ENCODE data around the gene MFAP5.

Gene MFAP5, protein sequence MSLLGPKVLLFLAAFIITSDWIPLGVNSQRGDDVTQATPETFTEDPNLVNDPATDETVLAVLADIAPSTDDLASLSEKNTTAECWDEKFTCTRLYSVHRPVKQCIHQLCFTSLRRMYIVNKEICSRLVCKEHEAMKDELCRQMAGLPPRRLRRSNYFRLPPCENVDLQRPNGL
- 0 reads per million in 2 experiments for total RNA-seq

DNA sequence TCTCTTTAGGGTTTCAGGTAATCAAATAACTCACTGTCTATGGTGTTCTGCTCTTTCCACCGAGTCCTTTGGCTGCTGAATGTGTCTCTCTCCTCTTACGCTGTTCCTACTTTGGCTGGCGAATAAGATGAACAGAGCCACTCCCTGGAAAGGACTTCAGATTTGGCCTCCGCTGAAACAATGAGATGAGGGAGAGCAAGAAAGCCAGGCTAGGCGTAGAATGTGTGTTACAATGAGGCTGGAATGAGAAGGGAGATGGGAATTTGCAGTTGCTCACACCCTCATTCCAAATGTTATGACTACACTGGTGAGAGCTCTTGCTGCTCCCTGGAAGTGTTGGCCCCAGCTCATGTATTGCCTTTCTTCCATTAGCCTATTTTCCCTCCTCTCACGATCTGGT lies at the start of gene MFAP5:
Gene MFAP5, minus strand, starts transcription at position 234 of the 400 bp plus-strand sequence. CDS start 722 bp downstream, outside the sequence.
- no peak for DNase-seq (ENCODE audit: low read depth)

DNA sequence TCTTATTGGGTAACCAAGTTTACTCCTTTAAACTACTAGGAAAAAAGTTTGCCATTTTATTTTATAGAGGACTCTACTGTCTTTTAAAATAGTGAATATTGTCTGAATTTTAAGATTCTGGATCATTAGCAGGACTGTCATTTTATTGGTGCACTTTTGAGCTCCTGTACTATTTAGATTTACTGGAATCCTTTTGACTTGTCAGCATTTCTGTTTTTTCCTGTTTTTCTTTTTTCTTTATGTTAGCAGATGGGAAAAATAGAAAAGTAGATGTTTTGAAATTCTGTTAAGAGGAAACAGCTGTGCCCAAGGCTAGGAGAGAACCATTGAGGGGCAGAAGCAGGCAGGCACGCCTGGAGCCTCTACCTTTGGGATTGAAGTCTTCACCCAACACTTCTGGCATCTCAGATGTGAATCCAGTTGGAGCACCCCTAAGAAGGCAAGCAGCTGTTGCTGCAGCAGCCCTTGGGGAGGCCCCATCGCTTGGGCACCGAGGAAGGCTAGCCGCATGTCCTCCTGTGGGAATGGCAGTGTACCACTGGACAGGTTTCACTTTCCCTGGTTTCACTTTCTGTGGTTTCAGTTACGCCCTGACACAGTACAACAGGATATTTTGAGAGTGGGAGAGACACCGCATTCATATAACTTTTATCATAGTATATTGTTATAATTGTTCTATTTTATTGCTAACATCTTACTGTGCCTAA lies 46.7 kb upstream of the MFAP5 start:
- no peak for DNase-seq (ENCODE audit: low read depth)

DNA sequence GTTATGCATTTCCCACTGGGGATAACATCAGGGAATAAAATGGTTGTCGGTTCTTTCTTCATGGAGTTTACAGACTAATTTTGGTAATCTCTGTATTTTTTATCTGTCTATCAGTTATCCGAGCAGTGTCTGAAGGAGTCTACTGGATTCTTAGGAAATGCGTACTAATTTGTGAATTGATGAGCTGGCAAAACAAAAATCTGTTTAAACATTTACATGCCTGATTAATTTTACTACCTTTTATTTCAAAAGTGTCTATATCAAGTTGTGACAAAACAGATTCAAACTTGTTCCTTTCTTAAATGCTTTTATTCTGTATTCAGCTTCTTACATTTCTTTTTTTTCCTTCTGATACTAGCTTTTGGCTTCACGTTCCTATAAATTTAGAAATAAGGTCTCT lies 39.5 kb upstream of the MFAP5 start:
- DNase-seq (ENCODE audit: low read depth) = no peak

DNA sequence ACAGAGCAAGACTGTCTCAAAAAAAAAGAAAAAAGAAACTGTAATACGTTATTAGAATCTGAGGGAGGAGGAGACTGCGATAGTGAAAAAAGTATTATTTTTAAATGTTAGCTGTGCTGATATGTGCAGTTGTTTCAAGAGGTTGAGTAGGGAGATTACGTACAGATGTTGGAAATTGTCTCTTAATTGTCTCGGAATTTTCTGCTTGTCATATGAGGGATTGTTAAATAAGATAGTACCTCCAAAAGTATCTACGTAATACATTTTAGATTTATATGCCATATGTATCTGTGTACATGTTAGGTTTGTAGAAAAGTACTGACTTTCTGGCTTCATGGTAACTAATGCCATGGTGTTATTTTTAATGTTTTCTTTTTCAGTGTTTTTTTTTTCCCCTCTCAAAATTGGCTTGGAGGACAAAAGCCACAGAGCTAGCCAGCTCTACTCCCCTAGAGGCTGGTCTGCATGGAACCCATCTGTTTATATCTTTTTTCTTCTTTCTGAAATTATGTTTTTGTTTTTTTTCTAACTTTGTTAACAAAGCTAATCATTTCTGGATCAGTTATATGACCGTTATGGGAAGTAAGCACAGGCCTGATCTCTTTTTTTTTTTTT lies 38.5 kb upstream of the MFAP5 start:
- DNase-seq (ENCODE audit: low read depth) = no peak

DNA sequence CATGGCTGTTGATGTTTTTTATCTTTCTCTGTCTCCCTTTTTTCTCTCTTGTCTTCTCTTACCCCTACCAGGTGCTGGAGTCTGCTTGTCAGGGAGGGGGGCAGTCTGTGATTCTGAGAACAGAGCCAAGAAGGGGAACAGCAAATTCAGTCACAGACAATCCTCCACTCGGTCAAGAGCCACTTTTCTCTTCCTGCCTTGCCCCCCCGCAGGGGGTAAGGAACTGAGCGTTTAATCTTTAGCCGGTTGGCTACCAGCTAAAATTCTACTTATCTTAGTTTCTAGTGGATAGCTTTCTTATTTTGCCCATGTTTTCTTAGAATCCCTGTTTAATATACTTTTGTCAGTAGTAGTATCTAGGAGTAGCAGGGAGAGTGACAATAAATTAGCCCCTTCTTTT lies 37.1 kb upstream of the MFAP5 start:
- no peak for DNase-seq (ENCODE audit: low read depth)

DNA sequence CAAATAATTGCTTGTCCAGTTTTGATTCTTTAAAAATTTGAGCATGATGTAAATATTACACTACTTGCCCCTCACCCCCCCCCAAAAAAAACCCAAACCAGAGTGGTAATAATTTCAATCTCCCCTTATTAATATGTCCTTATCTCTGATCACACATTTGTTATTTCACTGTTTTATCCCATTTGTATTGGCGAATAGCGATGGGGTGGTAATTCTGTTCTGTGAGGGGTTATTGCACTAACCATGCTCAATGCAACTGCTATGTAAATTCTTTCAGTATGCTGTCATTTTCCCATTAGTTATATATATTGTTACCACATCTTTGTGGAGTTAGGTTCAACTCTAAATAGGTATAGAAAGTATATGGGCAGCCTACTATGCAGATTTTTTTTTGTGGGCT lies 36.3 kb upstream of the MFAP5 start:
- no peak for DNase-seq (ENCODE audit: low read depth)

DNA sequence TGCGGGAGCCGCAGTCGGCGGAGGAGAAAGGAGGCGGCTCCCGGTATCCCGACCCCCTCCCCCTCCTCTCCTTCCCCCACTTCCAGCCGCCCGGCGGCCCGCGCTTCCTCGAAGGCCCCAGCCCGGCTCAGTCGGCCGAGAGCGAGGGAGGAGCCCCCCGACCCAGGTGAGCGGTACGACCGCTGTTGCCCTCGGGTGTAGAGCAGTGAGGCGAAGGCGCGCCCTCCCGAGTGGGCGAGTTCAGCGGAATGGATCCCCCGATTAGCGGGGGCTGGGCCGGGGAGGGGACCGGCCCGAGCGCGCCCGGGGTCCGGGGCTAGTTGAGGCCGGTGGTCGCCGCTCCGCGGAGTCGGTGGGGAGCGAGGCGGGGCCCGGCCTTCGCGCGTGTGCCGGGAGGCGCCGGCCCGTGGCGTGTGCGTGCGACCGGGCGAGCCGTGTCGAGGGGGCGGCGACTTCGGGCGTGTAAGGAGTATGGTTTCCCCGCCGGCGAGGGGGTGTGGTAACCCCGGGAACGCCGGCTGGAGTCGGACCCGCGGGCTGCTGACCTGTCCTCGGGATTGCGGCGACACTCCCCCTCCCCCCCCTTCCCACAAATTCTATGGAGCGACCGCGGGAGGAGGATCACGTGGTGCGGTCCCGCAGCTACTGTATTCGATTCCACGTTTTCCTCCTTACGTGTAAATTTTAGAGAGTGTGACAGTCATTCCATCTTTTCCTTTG lies 35.7 kb upstream of the MFAP5 start:
- DNase-seq (ENCODE audit: low read depth) = peak; percentile 22

DNA sequence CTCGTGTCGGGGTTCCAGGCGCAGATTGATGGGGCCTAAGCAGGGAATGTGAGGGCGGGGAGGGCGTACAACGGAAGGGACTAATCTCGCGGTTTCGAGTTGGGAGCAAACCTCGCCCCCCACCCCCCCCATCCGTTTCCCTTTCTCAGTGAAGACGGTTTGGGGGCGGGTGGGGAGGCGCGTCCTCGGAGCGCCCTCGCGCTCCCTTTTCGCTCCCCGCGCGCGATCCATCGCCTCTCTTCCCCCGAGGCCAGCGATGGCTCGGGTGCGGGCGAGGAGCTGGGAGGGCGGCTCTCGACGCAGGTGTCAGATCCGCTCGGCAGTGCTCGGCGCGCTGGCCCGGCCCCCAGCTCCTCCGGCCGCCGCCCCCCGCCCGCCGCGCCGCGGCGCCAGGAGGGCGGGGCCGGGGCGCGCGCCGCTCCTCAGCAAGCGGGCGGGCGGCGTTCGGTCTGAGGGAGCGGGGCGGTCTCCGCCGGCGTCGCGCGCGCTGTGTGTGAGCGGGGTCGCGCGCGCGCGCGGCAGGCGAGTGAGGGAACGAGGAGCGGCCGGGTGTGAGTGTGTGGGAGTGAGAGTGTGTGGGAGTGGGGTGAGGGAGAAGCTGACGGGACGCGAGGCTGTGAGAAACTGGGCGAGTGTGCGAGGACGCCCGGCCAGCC lies 35.0 kb upstream of the MFAP5 start, which contains the start of gene RIMKLB:
Gene RIMKLB, plus strand, starts transcription at position 516 of the 656 bp plus-strand sequence. CDS start 15,876 bp downstream, outside the sequence.
- DNase-seq (ENCODE audit: low read depth) = peak; percentile 66

DNA sequence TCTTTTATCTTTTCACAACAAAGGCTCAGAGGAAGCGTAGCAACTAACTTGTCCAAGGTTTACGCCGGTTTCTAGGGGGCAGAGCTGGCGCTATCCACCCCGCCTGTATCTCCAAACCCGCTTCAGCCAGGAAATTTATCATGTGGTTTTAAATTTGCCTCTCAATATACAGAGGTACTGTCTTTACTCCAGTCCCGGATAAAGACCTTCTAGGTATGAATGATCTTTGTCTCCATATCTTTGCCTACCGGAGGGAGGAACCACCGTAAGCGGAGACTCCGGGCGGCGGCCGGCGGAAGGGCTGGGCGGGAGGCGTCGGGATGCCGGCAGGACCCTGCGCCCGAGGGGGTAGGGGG lies 34.5 kb upstream of the MFAP5 start:
- DNase-seq (ENCODE audit: low read depth) = peak; percentile 1

DNA sequence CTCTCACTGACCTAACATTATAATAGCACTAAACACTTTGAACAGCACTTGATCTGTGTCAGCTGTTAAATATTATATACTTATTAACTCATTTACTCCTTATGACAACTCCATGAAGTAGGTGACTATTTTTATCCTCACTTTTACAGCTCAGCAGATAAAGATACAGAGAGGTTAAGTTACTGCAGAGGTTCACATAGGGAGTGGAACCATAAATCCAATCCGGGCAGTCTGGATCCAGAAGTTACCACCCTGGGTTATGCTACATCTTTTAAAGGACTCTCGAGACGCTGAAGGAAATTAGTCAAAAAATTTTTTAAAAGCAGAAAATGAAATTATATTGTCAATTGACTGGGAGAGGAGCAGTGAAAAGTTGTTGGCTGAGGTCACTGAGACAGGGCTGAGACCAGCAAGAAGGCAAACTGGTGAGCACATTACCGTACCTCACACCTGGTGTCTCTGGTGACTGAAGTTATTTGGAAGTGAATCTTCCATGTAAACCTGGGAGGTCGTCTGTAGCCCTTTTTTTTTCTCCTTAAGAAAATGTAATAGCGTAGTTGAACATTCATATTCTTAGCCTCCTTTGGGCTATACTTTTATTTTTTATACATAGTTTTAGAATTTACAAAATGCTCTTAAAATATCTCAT lies 33.9 kb upstream of the MFAP5 start:
- DNase-seq (ENCODE audit: low read depth) = no peak

DNA sequence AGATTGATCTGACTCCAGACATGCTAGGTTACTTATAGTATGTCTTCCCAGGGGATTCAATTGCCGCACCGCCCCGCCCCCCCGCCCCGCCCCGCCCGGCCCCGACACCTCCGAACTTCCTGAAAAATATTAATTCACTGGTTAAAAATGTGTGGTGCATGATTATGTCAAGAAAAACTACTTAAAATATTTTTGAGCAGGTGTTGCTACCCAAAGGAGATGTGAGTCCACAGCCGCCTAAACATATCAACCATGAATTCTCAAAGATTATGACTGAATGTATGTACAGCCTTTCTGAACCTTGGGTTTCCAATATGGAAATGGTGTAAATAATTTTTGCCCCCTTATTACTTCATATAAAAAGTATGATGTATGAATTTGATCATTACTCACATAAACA lies 32.5 kb upstream of the MFAP5 start:
- no peak for DNase-seq (ENCODE audit: low read depth)

DNA sequence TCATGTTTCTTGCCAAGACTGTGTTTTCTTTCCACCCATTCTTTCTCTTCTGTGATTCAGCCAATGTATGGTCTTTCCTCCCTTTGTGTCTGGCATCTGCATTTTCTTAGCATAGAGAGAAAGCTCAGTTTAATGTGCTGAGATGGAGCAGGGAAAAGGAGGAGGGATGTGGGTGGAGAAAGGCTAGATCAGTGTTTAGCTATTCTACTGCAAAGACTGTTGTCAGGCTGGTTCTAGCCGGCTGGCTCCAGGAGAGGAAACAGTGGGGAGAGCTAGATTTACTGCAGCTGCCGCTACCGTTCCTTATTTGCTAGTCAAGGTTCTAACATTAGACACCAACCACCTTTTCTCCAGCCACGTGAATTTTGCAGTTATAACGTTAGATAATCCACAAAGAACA lies 29.9 kb upstream of the MFAP5 start:
- no peak for DNase-seq (ENCODE audit: low read depth)

DNA sequence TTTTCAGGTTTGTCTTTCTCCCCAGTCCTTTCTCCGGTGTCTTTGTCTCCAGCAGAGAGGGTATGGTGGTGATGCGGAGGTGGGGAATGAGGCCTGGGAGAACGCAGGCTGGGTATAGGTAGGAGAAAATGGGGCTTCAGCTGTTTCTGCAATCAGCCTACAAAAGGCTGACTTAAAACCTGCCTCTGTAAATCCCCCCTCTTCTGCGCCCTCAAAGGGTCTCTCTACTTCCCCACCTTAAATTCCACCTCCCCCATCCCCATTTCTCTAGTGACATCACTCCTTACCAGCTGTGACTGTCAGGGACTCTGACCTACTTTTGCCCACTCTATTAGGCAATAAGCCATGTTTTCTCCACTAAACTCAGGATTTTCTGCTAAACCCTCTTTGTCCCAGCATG lies 27.1 kb upstream of the MFAP5 start:
- DNase-seq (ENCODE audit: low read depth) = no peak

DNA sequence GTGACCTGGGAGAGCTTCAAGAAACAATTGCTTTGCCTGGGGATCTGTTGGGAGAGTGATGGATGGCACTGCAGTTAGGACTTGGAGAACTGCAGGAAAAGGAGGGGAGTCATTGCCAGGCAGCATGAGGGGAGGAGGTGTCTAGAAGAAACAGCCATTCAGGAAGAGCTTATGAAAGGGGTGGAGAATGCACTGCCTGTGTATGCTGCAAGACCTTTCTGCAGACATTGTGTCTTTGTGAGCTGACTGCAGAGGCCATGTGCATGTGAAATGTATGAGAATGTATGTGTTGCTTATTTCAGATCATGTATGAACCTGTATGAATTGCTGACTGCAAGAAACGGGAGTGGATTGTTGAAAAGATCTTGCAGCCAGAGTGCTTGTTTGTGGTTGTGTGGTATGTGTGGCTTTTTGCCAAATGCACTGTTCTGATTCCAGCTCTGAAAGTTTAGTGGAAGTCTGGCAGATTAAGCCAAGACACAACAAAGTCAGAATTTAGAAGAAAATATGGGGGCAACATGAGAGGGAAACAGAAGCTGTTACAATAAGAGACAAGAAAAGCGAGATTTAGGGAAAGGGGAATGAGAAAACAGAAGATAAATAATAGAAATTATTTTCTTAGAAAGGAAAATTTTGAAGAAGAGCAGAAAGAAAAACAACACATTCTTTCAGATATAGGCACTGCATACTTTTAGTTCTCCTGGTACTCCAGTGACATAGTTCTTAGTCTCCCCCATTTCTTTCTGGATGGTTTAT lies 25.4 kb upstream of the MFAP5 start:
- no peak for DNase-seq (ENCODE audit: low read depth)

DNA sequence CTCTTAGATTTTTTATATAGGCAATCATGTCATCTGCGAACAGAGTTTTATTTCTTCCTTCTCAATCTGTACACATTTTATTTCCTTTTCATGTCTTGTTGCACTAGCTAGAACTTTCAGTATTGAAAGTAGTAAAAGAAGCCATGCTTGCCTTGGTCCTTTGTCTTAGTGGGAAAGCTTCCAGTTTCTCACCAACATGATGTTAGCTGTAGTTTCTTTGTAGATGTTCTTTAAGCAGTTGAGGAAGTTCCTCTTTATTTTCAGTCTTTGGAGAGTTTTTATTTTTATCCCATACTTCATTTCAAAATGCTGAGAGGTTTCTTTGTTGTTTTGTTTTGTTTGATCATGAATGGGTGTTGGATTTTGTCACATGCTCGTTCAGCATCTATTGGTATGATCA lies 22.4 kb upstream of the MFAP5 start:
- DNase-seq (ENCODE audit: low read depth) = no peak

DNA sequence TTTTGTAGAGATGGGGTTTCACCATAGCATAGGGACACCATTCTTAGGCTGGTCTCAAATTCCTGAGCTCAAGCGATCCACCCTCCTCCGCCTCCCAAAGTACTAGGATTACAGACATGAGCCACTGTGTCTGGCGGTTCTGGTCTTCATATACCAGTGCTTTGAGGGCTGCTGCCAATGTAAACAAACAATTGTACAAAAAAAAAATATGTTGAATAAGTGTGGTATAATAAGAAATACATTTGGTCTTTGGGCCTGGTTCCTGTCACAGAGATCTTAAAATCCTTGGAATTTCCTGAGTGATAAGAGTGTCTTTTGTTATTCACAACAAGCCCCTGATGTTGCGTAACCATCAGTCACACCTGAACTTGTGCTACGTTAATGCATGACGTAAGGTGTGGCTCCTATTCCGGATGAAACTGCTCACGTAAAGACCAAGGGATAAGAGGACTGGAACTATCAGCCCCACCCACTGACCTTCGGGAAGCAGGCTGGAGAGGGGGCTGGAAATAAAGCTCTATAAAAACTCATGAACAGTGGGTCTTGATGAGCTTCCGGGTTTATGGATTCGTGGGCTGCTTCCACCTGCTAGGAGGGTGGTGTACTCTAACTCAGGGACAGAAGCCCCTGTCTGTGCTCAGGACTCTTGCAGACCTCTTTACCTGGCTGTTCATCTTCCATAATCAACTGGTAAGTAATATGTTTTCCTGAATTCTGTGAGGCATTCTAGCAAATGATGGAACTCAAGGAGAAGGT lies 18.7 kb upstream of the MFAP5 start:
- DNase-seq (ENCODE audit: low read depth) = no peak

DNA sequence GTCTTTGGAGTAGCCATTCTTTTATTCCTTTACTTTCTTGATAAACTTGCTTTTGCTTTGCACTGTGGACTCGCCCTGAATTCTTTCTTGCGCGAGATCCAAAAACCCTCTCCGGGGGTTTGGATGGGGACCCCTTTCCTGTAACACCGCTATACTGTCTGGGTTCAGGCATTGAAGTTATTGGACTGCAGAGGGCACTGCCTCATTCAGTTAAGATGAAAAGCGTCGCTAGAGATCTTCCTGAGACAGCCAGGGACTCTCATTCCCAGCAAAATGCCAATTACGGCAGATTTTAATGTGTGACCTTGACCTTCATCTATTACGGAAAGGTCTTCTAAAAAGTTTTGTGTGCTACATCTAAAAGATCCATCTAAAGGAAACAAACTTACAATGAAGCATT lies 17.9 kb upstream of the MFAP5 start:
- no peak for DNase-seq (ENCODE audit: low read depth)

DNA sequence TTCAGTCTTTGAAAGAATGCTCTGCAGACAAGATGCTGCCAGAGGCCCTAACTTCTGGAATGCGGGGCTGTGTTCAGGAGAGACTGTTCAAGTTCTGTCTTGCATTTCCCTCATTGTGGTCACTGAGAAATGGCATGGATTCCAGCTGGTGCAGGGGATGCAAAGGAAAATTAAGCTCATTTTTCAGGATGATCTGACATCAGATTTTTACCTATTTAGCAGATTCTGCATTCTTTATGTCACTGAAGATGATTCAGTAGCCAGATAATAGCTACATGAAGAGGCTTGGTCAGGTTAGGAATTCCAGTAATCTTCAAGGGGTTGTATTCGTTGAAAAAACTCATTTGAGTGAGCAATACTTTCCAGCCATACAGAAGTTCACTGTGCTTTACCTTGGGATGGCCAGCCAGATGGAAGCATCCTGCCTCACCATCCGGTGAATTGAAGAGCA lies 16.1 kb upstream of the MFAP5 start:
- DNase-seq (ENCODE audit: low read depth) = no peak

DNA sequence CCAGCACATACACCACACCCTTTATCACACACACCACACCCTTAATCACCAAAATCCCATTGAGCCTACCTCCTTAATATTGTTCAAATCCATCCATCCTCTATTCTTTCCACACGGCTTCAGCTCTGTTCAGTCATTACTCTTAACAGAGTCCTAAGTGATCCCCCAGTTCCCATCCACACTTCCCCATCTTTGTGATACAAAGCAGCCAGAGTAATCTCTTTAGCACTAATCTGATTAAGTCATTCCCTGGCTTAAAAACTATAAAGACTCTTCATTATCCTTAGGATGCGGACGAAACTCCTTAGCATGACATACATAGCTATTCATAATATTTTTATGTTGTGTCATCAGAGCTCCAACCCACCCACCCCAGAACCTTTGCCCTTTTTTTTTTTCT lies 14.7 kb upstream of the MFAP5 start:
- no peak for DNase-seq (ENCODE audit: low read depth)

DNA sequence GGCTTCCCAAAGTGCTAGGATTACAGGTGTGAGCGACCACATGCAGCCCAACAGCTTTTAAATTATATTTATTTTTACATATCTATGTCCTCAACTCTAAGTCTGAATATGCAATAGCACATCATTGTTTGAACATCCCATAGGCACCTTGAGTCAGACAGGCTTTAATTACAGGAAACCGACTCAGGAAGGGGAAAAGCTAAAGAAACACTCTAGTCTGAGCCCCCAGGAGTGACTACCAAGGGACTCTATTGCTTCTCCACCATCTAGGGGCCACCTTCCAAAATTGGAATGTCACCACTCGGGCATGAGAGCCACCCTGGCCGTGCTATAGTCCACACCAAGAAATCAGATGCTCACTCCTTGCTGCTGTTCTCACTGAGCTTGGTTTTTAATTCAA lies 14.0 kb upstream of the MFAP5 start:
- DNase-seq (ENCODE audit: low read depth) = no peak
